DND-41 (cell line): ENCODE measurements around the gene SAMD5.

Source experiments
- ATAC-seq: fragments of 200-7000 bp; cut with Tn5 transposase; 3 replicates; pipeline ENCODE4 v1.9.1; 2021; ENCODE audit warnings: low read depth; ENCODE audit not compliant: insufficient read depth
- DNase-seq: peaks from one replicate; pipeline ENCODE4 v3.0.0-alpha.2; 2020
- H2AFZ ChIP-seq: 2 replicates; pipeline ENCODE4 v1.6.0; 2012; ENCODE audit warnings: low read depth, low read length
- H3K27ac ChIP-seq: 2 replicates; pipeline ENCODE4 v1.5.1; 2012; ENCODE audit warnings: low read length, inconsistent platforms
- H3K27me3 ChIP-seq: fragments of 200-600 bp; sonication (generic); 2 replicates; pipeline ENCODE4 v1.6.0; 2012; ENCODE audit warnings: low read length, mild to moderate bottlenecking, inconsistent platforms; ENCODE audit not compliant: insufficient read depth, poor library complexity
- H3K36me3 ChIP-seq: 2 replicates; pipeline ENCODE4 v1.5.1; 2012; ENCODE audit warnings: low read length, inconsistent platforms; ENCODE audit not compliant: insufficient read depth
- H3K4me1 ChIP-seq: 2 replicates; pipeline ENCODE4 v1.5.1; 2012; ENCODE audit warnings: mild to moderate bottlenecking, low read length; ENCODE audit not compliant: insufficient read depth
- H3K4me2 ChIP-seq: 2 replicates; pipeline ENCODE4 v1.6.0; 2012; ENCODE audit warnings: mild to moderate bottlenecking, moderate library complexity, low read length, inconsistent platforms; ENCODE audit not compliant: insufficient read depth
- H3K4me3 ChIP-seq, 2 experiments: fragments of 200-600 bp in 1 of 2; shearing (Covaris generic) in 1 of 2; 2 replicates each; pipeline ENCODE4 v1.5.1; 2012 to 2016; ENCODE audit warnings: inconsistent platforms in 2 of 2, low read length in 2 of 2, mild to moderate bottlenecking in 2 of 2, low read depth in 1 of 2, moderate library complexity in 1 of 2
- H3K79me2 ChIP-seq: 2 replicates; pipeline ENCODE4 v1.6.0; 2012; ENCODE audit warnings: low read length, inconsistent platforms; ENCODE audit not compliant: insufficient read depth
- H3K9ac ChIP-seq: 2 replicates; pipeline ENCODE4 v1.6.0; 2012; ENCODE audit warnings: low read depth, mild to moderate bottlenecking, inconsistent platforms, low read length, moderate library complexity
- H3K9me3 ChIP-seq: 2 replicates; pipeline ENCODE4 v1.5.1; 2012; ENCODE audit warnings: low read length, moderate library complexity, mild to moderate bottlenecking, inconsistent platforms; ENCODE audit not compliant: insufficient read depth, severe bottlenecking
- H4K20me1 ChIP-seq: 2 replicates; pipeline ENCODE4 v1.6.0; 2012; ENCODE audit warnings: low read length; ENCODE audit not compliant: insufficient read depth
- CTCF ChIP-seq: IDR thresholded peaks from 2 replicates; pipeline ENCODE4 v1.5.1; 2012; ENCODE audit warnings: borderline replicate concordance, low read length, moderate library complexity, mild to moderate bottlenecking; ENCODE audit not compliant: poor library complexity, severe bottlenecking; ENCODE audit errors: extremely low read depth
- EZH2 ChIP-seq: IDR thresholded peaks from 3 replicates; pipeline ENCODE4 v1.6.1; 2012; ENCODE audit warnings: borderline replicate concordance, low read depth, mild to moderate bottlenecking, moderate library complexity, low read length, inconsistent platforms; ENCODE audit not compliant: severe bottlenecking

SAMD5 gene

GRCh38 chr6:147577488-147577887 lies 69.0 kb downstream of the SAMD5 start:
- H3K36me3 ChIP-seq: no peaks in the 10 kb centered on the region
- ATAC-seq (no peak), DNase-seq (no peak)
- H3K9me3 ChIP-seq: no peaks in the 10 kb centered on the region
- no peak overlapping the region for H2AFZ ChIP-seq
- no peak overlapping the region for H3K27ac ChIP-seq
- TF ChIP-seq EZH2: no peak
- no peak overlapping the region for H3K4me3 ChIP-seq
- no peak overlapping the region for H3K9ac ChIP-seq
- no peaks in the 10 kb centered on the region for H4K20me1 ChIP-seq
- H3K27me3 ChIP-seq: no peaks in the 10 kb centered on the region
- H3K79me2 ChIP-seq: no peaks in the 10 kb centered on the region
- no peaks in the 10 kb centered on the region for H3K4me1 ChIP-seq
- no peak overlapping the region for H3K4me2 ChIP-seq

- Histone ChIP-seq H3K4me3 (no peak overlapping the region), H3K9ac (no peak overlapping the region), H3K79me2 (no peaks in the 10 kb centered on the region), H3K27ac (no peak overlapping the region), H3K36me3 (no peaks in the 10 kb centered on the region), H3K4me1 (no peaks in the 10 kb centered on the region), H3K27me3 (no peaks in the 10 kb centered on the region), H2AFZ (no peak overlapping the region), H3K4me2 (no peak overlapping the region), H3K9me3 (no peaks in the 10 kb centered on the region), H4K20me1 (no peaks in the 10 kb centered on the region)
- ATAC-seq (no peak), DNase-seq (no peak)
- TF ChIP-seq EZH2 (no peak), CTCF (no peak)
Measured at GRCh38 chr6:147578159-147578558, 69.7 kb downstream of the SAMD5 start.

GRCh38 chr6:147578883-147579282 lies 70.4 kb downstream of the SAMD5 start:
- no peaks in the 10 kb centered on the region for H3K27me3 ChIP-seq
- H3K4me2 ChIP-seq: no peak overlapping the region
- no peaks in the 10 kb centered on the region for H3K36me3 ChIP-seq
- no peaks in the 10 kb centered on the region for H3K9me3 ChIP-seq
- no peak for ATAC-seq
- DNase-seq: no peak
- no peak overlapping the region for H2AFZ ChIP-seq
- H3K27ac ChIP-seq: no peak overlapping the region
- TF ChIP-seq EZH2 (no peak), CTCF (no peak)
- H3K4me3 ChIP-seq: no peak overlapping the region
- no peaks in the 10 kb centered on the region for H4K20me1 ChIP-seq
- H3K9ac ChIP-seq: no peak overlapping the region
- no peaks in the 10 kb centered on the region for H3K79me2 ChIP-seq
- no peaks in the 10 kb centered on the region for H3K4me1 ChIP-seq

- H3K9me3 ChIP-seq: no peaks in the 10 kb centered on the region
- no peak overlapping the region for H3K4me2 ChIP-seq
Measured at GRCh38 chr6:147579667-147580066, 71.2 kb downstream of the SAMD5 start.

More at GRCh38 chr6:147579667-147580066, 71.2 kb downstream of the SAMD5 start:
- ATAC-seq (no peak), DNase-seq (no peak)
- Histone ChIP-seq H4K20me1 (no peaks in the 10 kb centered on the region), H3K9ac (no peak overlapping the region), H3K4me3 (no peak overlapping the region), H3K79me2 (no peaks in the 10 kb centered on the region), H3K4me1 (no peaks in the 10 kb centered on the region), H2AFZ (no peak overlapping the region), H3K27ac (no peak overlapping the region), H3K36me3 (no peaks in the 10 kb centered on the region), H3K27me3 (no peaks in the 10 kb centered on the region)
- no peak for TF ChIP-seq EZH2
- TF ChIP-seq CTCF: no peak
